Endodermal cell (in vitro differentiated cells): ENCODE results near the gene PNPLA7. TPM values are rescaled to one million over a fixed set of nuclear protein-coding genes. Genes with fewer than 3 reads are reported as not detected.
"Not testable (repeated sequence)": the region's sequence is repeated elsewhere in the genome, so short reads cannot be mapped to it uniquely, and the experiment has no call there.

Experiments used
- DNase-seq: peaks from one replicate; pipeline ENCODE4 v3.0.0-alpha.2; 2017
- H3K27ac ChIP-seq: 2 replicates; pipeline ENCODE4 v1.5.1; 2013; ENCODE audit warnings: mild to moderate bottlenecking, low read depth, low read length, moderate library complexity
- H3K27me3 ChIP-seq: 2 replicates; pipeline ENCODE4 v1.6.1; 2013; ENCODE audit warnings: mild to moderate bottlenecking, low read length, moderate library complexity; ENCODE audit not compliant: insufficient read depth, control insufficient read depth, poor library complexity, severe bottlenecking
- H3K36me3 ChIP-seq: 2 replicates; pipeline ENCODE4 v1.7.0; 2013; ENCODE audit warnings: mild to moderate bottlenecking, low read length, moderate library complexity; ENCODE audit not compliant: control insufficient read depth, insufficient read depth
- H3K4me1 ChIP-seq: one replicate; pipeline ENCODE4 v1.7.0; 2013; ENCODE audit warnings: low read length; ENCODE audit not compliant: control insufficient read depth, insufficient read depth
- H3K4me3 ChIP-seq: 2 replicates; pipeline ENCODE4 v1.5.1; 2013; ENCODE audit warnings: mild to moderate bottlenecking, low read length, moderate library complexity
- H3K9ac ChIP-seq: 2 replicates; pipeline ENCODE4 v1.6.1; 2013; ENCODE audit warnings: mild to moderate bottlenecking, low read length, moderate library complexity; ENCODE audit not compliant: poor library complexity, severe bottlenecking; ENCODE audit errors: extremely low read depth
- H3K9me3 ChIP-seq: 2 replicates; pipeline ENCODE4 v1.6.1; 2013; ENCODE audit warnings: mild to moderate bottlenecking, low read length, moderate library complexity; ENCODE audit not compliant: control insufficient read depth
- H3K27ac Mint-ChIP-seq: 2 replicates; pipeline ENCODE4 v1.8.0; 2020; ENCODE audit warnings: mixed read lengths
- H3K27me3 Mint-ChIP-seq: 2 replicates; pipeline ENCODE4 v1.8.0; 2021; ENCODE audit warnings: mild to moderate bottlenecking, mixed read lengths; ENCODE audit not compliant: insufficient read depth
- H3K36me3 Mint-ChIP-seq: 2 replicates; pipeline ENCODE4 v1.8.0; 2020; ENCODE audit warnings: low read depth, mixed read lengths
- H3K4me1 Mint-ChIP-seq: 2 replicates; pipeline ENCODE4 v1.8.0; 2020; ENCODE audit warnings: mixed read lengths
- H3K4me3 Mint-ChIP-seq: 2 replicates; pipeline ENCODE4 v1.8.0; 2020; ENCODE audit warnings: mild to moderate bottlenecking, moderate library complexity, mixed read lengths
- H3K9me3 Mint-ChIP-seq: 2 replicates; pipeline ENCODE4 v1.8.0; 2020; ENCODE audit warnings: mild to moderate bottlenecking, mixed read lengths
- WGBS, 2 experiments: methylation state at CpG; one replicate each; pipeline versions ENCODE4 v1.1.5 to v1.1.7; 2013; ENCODE audit warnings: missing lambda C conversion rate in 2 of 2, mixed read lengths in 1 of 2; ENCODE audit not compliant: insufficient coverage in 1 of 2, insufficient read length in 1 of 2; 5-methylcytosine and 5-hydroxymethylcytosine counted together
- microRNA-seq: library from miRNA; unstranded; fragments of <30 nt; microRNA quantifications from one replicate; pipeline ENCODE4 v1.2.0, GENCODE V29; 2020; ENCODE audit warnings: borderline microRNAs expressed
- total RNA-seq, 2 donors: library from RNA; stranded (reverse); fragmentation: NEBNext Ultra II Directional in 1 of 2; extraction: Animal tissue kit (Norgen Biotek cat#: 25700) in 1 of 2; gene quantifications; 2 replicates in 1 of 2; 3 replicates in 1 of 2; pipeline ENCODE4 v1.2.1, GENCODE V29; 2021
- TF ChIP-seq, protein P1 (sequence below): fragments of 200-600 bp; sonication (generic); conservative IDR thresholded peaks from 2 replicates; pipeline ENCODE4 v1.5.0; 2021; ENCODE audit warnings: antibody characterized with exemption, mild to moderate bottlenecking

PNPLA7 gene
- total RNA-seq, 2 donors from 2014 or later, result 2.0 to 2.4 TPM

DNA sequence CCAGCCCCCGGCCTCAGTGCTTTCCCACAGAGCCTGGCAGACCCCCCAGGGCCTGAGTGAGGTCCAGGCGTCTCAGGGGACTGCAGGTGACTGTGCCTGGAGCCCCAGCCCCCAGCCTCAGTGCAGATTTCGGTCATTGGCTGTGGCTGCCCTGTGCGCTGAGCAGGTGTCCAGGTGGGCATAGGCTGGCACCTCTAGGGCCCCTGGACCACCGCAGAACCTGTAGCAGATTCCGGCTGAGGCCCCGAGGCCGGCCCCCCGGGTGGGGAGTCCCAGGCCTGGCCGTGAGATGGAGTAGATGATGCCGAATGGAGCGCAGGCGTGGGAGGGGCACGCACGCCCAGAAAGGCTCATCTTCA lies 139.3 kb downstream of the PNPLA7 start:
- Histone ChIP-seq H3K36me3 (no peaks in the 10 kb centered on the region), H3K27me3 (no peaks in the 10 kb centered on the region), H3K4me1 (no peaks in the 10 kb centered on the region), H3K4me3 (no peak overlapping the region), H3K9me3 (no peaks in the 10 kb centered on the region), H3K27ac (no peak overlapping the region), H3K9ac (no peak overlapping the region)
- no peak overlapping the region for H3K4me3 Mint-ChIP-seq
- peaks cover 2% of the 10 kb centered on the region for H3K27me3 Mint-ChIP-seq
- H3K9me3 Mint-ChIP-seq, result no peaks in the 10 kb centered on the region
- TF ChIP-seq, protein P1, sequence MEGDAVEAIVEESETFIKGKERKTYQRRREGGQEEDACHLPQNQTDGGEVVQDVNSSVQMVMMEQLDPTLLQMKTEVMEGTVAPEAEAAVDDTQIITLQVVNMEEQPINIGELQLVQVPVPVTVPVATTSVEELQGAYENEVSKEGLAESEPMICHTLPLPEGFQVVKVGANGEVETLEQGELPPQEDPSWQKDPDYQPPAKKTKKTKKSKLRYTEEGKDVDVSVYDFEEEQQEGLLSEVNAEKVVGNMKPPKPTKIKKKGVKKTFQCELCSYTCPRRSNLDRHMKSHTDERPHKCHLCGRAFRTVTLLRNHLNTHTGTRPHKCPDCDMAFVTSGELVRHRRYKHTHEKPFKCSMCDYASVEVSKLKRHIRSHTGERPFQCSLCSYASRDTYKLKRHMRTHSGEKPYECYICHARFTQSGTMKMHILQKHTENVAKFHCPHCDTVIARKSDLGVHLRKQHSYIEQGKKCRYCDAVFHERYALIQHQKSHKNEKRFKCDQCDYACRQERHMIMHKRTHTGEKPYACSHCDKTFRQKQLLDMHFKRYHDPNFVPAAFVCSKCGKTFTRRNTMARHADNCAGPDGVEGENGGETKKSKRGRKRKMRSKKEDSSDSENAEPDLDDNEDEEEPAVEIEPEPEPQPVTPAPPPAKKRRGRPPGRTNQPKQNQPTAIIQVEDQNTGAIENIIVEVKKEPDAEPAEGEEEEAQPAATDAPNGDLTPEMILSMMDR, result no peak
- peaks cover 6% of the 10 kb centered on the region for H3K36me3 Mint-ChIP-seq
- 92 to 96% methylated on average over 11 to 15 of the region's 15 CpGs for WGBS, 2 experiments
- no peaks in the 10 kb centered on the region for H3K4me1 Mint-ChIP-seq
- no peak for DNase-seq
- no peak overlapping the region for H3K27ac Mint-ChIP-seq

DNA sequence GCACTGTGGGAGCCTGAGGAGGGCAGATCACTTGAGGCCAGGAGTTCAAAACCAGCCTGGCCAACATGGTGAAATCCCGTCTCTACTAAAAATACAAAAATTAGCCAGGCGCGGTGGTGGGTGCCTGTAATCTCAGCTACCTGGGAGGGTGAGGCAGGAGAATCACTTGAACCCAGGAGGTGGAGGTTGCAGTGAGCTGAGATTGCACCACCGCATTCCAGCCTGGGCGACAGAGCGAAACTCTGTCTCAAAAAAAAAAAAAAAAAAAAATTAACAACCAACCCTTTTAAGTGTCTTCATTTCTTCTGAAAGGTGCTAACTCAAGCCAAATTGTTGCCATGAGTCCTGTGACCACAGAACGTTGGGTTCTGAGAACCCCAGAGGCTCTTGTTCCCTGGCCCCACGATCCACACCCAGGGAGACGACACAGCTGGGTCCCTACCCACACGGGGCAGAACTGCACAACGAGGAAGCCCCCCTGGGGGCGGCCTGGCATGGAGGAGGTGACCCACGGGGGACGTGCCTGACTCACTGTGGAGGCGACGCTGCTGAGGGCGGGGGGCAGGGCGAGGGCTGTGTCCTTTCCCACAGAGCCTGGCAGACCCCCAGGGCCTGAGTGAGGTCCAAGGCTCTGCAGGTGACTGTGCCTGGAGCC lies 139.8 kb downstream of the PNPLA7 start:
- not testable (repeated sequence) for H3K27ac ChIP-seq, H3K36me3 ChIP-seq, H3K9me3 Mint-ChIP-seq, H3K4me1 Mint-ChIP-seq, H3K4me3 Mint-ChIP-seq, H3K27me3 Mint-ChIP-seq, H3K27me3 ChIP-seq, H3K27ac Mint-ChIP-seq, H3K4me1 ChIP-seq, H3K9me3 ChIP-seq, DNase-seq, H3K4me3 ChIP-seq, H3K36me3 Mint-ChIP-seq, H3K9ac ChIP-seq
- 91 to 93% methylated on average over 7 to 18 of the region's 18 CpGs for WGBS, 2 experiments

Small RNAs within 50 kb of the gene (microRNA-seq; reads per million reads assigned to microRNA genes)
- 0.44 reads per million for gene MIR7114

Other genes with a start within 250 kb of the PNPLA7 start
- 10 to 100 TPM; 12.1 to 12.9 TPM for gene NRARP, start 248.1 kb downstream of the PNPLA7 start, total RNA-seq
- 10 to 100 TPM; 15.5 to 31.0 TPM for gene EXD3, start 127.2 kb downstream of the PNPLA7 start, total RNA-seq
- 1 to 10 TPM; 5.0 to 5.9 TPM for gene NOXA1, start 127.0 kb downstream of the PNPLA7 start, total RNA-seq
- under 1 TPM; 0.33 to 0.75 TPM for gene ENTPD8, start 109.0 kb downstream of the PNPLA7 start, total RNA-seq
- 10 to 100 TPM; 58.9 to 66.0 TPM for gene NSMF, start 91.1 kb downstream of the PNPLA7 start, total RNA-seq
- gene MRPL41, start 1.5 kb upstream of the PNPLA7 start, total RNA-seq, result 10 to 100 TPM; 43.7 to 49.6 TPM
- gene DPH7, start 28.5 kb upstream of the PNPLA7 start, total RNA-seq, result 10 to 100 TPM; 48.9 to 50.4 TPM
- 10 to 100 TPM; 47.8 to 51.0 TPM for gene ZMYND19, start 40.1 kb upstream of the PNPLA7 start, total RNA-seq
- gene ARRDC1, start 55.3 kb upstream of the PNPLA7 start, total RNA-seq, result 10 to 100 TPM; 41.5 to 46.2 TPM
- gene EHMT1, start 68.6 kb upstream of the PNPLA7 start, total RNA-seq, result 100 to 1,000 TPM; 137 to 139 TPM